MCF 10A (cell line): ENCODE results near the gene IL1RN. TPM values are rescaled to one million over a fixed set of nuclear protein-coding genes. Genes with fewer than 3 reads are reported as not detected.

Experiments
- BruUV-seq: library from RNA; stranded (reverse); fragments of 400-500 nt; replicated peaks from 2 replicates; lab custom pipeline; 2021; lab: Mats Ljungman, UMichigan
- CTCF ChIA-PET: fragments of 300-600 bp; sonication (Branson Sonifier 250); formaldehyde crosslinking; extraction: SDS; loops from one replicate; lab custom pipeline; 2021; ENCODE audit warnings: antibody characterized with exemption, inconsistent platforms; lab: Yijun Ruan, JAX
- POLR2A ChIA-PET: fragments of 300-600, 350-650 bp; sonication (Branson Sonifier 250); formaldehyde crosslinking; extraction: SDS; loops from one replicate; lab custom pipeline; 2020; ENCODE audit warnings: antibody characterized with exemption, inconsistent platforms; lab: Yijun Ruan, JAX
- DNase-seq: peaks from one replicate; pipeline ENCODE4 v3.0.0-alpha.2; 2018; ENCODE audit not compliant: unreplicated experiment
- H3K27ac Mint-ChIP-seq: one replicate; pipeline ENCODE4 v1.8.0; 2022; ENCODE audit warnings: mild to moderate bottlenecking, low read depth, mixed read lengths; ENCODE audit not compliant: unreplicated experiment
- H3K27me3 Mint-ChIP-seq: one replicate; pipeline ENCODE4 v1.8.0; 2022; ENCODE audit warnings: mixed read lengths; ENCODE audit not compliant: insufficient read depth, unreplicated experiment
- H3K36me3 Mint-ChIP-seq: one replicate; pipeline ENCODE4 v1.8.0; 2022; ENCODE audit warnings: mild to moderate bottlenecking, moderate library complexity, mixed read lengths; ENCODE audit not compliant: insufficient read depth, unreplicated experiment
- H3K4me1 Mint-ChIP-seq: one replicate; pipeline ENCODE4 v1.8.0; 2022; ENCODE audit warnings: mixed read lengths; ENCODE audit not compliant: insufficient read depth, unreplicated experiment
- H3K4me3 Mint-ChIP-seq: one replicate; pipeline ENCODE4 v1.8.0; 2022; ENCODE audit warnings: mild to moderate bottlenecking, moderate library complexity, mixed read lengths; ENCODE audit not compliant: unreplicated experiment
- H3K9me3 Mint-ChIP-seq: one replicate; pipeline ENCODE4 v1.8.0; 2022; ENCODE audit warnings: mixed read lengths; ENCODE audit not compliant: unreplicated experiment
- CTCF ChIP-seq: fragments of 200-600 bp; IDR thresholded peaks from one replicate; pipeline ENCODE4 v1.8.0; 2022; ENCODE audit warnings: antibody characterized with exemption, mild to moderate bottlenecking; ENCODE audit not compliant: unreplicated experiment
- intact Hi-C: fragments of 100-400 bp; cut with micrococcal nuclease; formaldehyde crosslinking; loops from 2 replicates; pipeline ENCODE4 v1.14.1; 2022
- total RNA-seq: library from RNA; stranded (reverse); gene quantifications from 2 replicates; pipeline ENCODE4 v1.2.3, GENCODE V29; 2022

IL1RN gene
- total RNA-seq, 1 experiment from 2014 or later, result not detected

DNA sequence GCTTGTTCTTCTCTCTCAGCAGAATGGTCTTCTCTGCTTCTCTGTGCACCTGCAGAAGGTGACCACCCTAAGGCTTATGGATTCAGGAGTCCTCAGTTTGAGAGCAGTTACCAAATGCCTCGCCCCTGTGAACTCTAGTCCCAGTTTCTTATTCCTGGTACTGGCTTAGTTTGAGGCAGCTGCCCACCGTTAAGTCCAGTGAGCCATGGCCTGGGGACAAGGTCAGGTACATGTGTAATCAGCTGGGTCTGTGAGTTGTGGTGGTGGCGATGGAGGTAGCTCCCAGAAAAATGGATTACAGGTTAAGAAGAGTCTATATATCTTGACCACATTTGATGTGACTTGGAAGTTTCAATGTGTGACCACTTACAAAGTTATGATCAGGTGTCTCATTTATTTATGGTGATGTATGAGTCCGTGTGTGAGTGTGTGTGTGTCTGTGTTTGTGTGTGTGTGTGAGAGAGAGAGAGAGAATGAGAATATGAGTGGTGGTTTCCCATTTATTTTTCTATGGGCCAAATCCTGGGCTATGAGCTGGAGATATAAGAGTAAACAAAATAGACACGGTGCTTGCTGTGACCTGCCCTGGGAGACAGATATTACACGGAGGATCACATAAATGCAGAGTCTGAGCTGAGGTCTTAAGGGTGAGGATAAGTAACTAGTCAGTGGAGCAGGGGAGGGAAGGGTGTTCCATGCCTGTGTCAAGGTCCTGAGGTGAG lies 13.0 kb upstream of the IL1RN start:
- no peak for DNase-seq
- H3K36me3 Mint-ChIP-seq, result no peaks in the 10 kb centered on the region
- no peak overlapping the region for H3K4me3 Mint-ChIP-seq
- POLR2A ChIA-PET, result interaction anchor here (1.0 to 1.9 kb wide), 5 partner anchors 10 to 36 kb away, joined by 3 to 7 read pairs (median 3); no protein-coding TSS in a partner anchor
- BruUV-seq, result no TSS peak
- H3K27ac Mint-ChIP-seq, result no peak overlapping the region
- no peak for TF ChIP-seq CTCF
- H3K27me3 Mint-ChIP-seq, result no peaks in the 10 kb centered on the region
- CTCF ChIA-PET, result interaction anchor here (0.6 to 7.9 kb wide), 9 partner anchors 8 to 517 kb away, joined by 3 to 69 read pairs (median 4); no protein-coding TSS in a partner anchor
- H3K9me3 Mint-ChIP-seq, result no peaks in the 10 kb centered on the region
- intact Hi-C loops, result no loop called here
- H3K4me1 Mint-ChIP-seq, result peaks cover 13% of the 10 kb centered on the region

- Mint-ChIP-seq H3K4me1 (peaks cover 13% of the 10 kb centered on the region), H3K9me3 (no peaks in the 10 kb centered on the region), H3K27ac (no peak overlapping the region), H3K4me3 (no peak overlapping the region), H3K36me3 (no peaks in the 10 kb centered on the region), H3K27me3 (no peaks in the 10 kb centered on the region)
- BruUV-seq, result no TSS peak
- no peak for DNase-seq
- ChIA-PET CTCF (interaction anchor here (0.6 to 7.9 kb wide), 6 partner anchors 8 to 84 kb away, joined by 3 to 69 read pairs (median 4); no protein-coding TSS in a partner anchor), POLR2A (interaction anchor here (1.0 to 1.9 kb wide), 4 partner anchors 10 to 36 kb away, joined by 3 to 7 read pairs (median 4); no protein-coding TSS in a partner anchor)
- intact Hi-C loops, result no loop called here
- TF ChIP-seq CTCF, result no peak
Measured at GRCh38 chr2:113114996-113115395, 12.4 kb upstream of the IL1RN start.

DNA sequence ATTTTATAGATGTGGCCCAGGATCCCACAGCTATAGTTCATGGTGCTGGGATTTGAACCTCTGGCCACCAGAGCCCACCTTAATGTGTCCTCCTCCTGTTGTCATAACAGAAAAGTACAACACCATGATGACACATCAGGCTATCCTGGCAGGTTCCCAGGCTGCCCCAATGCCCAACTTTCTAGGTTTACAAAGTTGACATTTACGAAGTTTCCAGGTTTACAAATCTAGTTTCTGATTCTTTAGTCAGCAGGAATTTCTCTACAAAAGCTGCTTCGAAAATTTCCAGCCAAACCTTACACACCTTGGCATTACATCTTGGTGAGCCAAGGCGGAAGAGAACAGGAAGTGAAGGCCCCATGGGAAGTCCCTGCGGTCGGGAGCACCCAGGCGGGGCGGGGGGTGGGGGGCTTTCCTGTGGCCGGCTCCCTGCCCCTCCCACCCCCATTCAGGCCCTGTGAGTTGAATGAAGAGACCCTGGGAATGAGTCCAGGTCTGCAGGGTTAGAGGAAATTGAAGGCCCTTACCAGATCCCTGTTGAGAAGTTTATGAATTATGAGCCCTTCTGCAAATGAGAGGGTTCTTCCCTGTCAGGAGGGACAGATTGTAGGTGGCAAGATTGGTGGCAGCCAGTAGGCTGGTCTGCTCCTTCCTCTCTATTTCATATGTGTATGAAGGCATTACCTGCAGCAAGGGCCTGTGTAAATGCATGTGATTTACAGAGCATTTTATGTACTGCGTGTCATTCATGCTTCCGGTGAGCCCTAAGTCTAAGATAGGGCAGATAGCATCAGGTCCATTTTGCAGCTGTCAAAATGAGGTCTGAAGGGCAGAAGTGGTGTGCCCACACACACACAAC lies 11.1 kb upstream of the IL1RN start:
- intact Hi-C loops, result no loop called here
- no peak for DNase-seq
- CTCF ChIA-PET, result interaction anchor here (0.6 to 7.9 kb wide), 6 partner anchors 21 to 176 kb away, joined by 3 to 69 read pairs (median 10); no protein-coding TSS in a partner anchor

More for the DNA sequence above, 11.1 kb upstream of the IL1RN start:
- H3K4me1 Mint-ChIP-seq, result peaks cover 13% of the 10 kb centered on the region
- no TSS peak for BruUV-seq
- POLR2A ChIA-PET, result interaction anchor here (0.6 to 1.9 kb wide), 3 partner anchors 33 to 137 kb away, joined by 3 to 7 read pairs (median 3); no protein-coding TSS in a partner anchor
- H3K9me3 Mint-ChIP-seq, result no peaks in the 10 kb centered on the region
- no peaks in the 10 kb centered on the region for H3K36me3 Mint-ChIP-seq
- H3K27me3 Mint-ChIP-seq, result no peaks in the 10 kb centered on the region
- no peak overlapping the region for H3K4me3 Mint-ChIP-seq
- no peak for TF ChIP-seq CTCF
- H3K27ac Mint-ChIP-seq, result no peak overlapping the region
